NCI-H1694 treated with DMSO at 0.1 percent for 48 hours (cell line): ENCODE measurements around the gene SESN1.

ENCODE experiments used
- DNase-seq: peaks from one replicate; lab custom pipeline; 2025; lab: John Stamatoyannopoulos, UW

The SESN1 gene

DNA sequence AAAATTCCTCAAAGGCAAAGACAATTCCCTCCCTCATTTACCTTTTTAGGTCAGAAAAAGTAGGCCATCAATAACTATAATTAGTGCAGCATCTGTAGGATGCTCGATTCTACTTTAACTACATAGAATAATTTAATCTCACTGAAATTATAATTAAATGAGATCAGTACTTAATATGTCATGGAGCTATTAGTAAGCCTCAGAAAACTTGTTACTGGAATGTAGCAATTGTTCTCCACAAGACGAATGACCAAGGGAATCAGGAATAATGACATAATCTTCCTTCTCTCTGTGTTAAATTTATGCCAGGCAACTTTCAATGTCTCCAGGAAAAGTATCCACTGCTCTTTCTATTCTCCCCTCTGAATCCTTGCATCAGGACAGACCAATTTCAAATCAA lies 34.1 kb downstream of the SESN1 start:
- DNase-seq: no peak

DNA sequence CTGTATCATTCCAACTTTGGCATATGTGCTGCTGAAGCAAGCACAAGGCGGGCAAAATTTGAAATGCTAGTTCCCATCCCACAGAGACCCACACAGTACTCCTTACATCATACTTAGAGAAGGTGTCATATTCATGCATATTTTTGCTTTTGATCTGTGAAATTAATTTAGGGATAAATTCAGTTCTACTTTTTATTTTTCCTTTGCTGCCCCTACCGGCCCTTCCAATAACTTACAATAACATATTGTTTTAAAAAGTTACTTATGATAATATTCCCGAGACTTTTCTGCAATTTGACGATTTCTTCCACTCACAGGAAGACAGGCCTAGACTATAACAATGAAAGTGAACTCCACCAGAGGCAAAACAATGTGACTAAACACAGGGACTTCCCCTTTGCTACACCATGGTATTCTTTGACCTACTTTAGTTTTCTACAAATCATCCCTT lies 35.0 kb downstream of the SESN1 start:
- DNase-seq: no peak

DNA sequence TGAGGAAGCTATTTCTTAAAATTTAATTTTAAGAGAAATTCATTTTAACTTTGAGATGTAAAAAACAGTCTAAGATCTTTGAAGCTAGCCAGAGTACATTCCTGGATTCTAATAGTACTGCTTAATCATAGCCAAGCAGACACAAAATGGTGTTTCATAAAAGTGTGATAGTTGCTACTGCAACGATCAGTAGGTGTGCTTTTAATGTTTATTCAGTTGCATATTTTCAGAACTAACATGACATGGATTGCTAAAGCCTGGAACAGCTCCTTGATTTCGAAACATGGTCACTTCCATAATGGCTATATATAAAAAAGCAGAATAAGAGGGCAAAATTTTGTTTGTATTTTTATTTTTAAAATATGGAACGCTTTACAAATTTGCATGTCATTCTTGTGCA lies 35.5 kb downstream of the SESN1 start:
- no peak for DNase-seq

DNA sequence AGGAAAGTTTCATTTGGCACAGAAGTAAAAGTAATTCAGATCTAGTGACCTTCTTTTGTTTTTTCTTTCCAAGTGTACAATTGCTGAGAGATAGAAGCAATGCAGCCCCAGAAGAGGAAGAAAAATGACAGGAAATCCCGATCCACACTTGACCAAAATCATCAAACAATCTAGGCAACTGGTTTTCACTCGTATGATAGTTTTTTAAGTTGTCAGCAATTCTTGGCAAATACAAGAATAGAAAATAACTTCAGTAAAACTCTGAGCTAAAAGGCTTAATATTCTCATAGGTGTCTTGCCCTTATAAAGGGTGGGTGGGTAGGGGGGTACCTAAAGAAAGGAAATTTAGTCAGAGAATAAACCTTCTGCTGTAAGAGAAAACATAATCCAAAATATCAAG lies 36.0 kb downstream of the SESN1 start:
- DNase-seq: no peak

DNA sequence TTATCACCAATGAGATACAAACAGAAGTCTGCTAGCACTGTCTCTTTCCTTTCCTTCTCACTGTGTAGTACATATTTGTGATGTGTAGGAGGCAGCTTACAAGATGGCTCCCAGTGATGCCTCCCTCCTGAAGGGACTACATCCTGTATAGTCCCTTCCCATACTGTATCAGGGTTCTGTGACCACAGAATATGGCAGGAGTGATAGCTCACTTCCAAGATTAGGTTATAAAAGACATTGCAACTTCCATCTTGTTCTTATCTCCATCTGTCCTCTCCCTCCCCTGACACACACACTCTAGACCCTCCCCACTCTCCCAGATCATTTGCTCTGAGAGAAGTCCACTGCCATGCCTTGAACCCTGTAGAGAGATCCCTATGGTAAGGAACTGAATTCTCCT lies 38.0 kb downstream of the SESN1 start:
- no peak for DNase-seq

DNA sequence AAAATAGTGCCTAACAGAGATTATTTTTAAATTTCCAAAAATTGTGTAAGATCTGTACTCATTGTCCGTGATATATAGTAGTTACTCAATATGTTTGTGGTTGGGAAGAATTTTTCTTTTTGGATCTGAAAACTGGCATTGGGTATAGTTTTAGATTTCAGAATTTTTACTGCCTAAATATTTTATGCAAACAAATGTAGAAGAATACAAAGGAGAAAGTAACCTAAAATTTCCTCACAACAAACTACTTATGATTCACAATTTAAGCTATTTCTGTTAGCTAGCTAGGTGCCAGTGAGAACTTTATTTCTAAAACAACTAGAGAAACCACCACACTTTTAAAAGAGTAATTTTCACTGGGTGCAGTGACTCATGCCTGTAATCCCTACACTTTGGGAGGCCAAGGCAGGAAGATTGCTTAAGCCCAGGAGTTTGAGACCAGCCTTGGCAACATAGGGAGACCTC lies 38.8 kb downstream of the SESN1 start:
- DNase-seq: no peak

DNA sequence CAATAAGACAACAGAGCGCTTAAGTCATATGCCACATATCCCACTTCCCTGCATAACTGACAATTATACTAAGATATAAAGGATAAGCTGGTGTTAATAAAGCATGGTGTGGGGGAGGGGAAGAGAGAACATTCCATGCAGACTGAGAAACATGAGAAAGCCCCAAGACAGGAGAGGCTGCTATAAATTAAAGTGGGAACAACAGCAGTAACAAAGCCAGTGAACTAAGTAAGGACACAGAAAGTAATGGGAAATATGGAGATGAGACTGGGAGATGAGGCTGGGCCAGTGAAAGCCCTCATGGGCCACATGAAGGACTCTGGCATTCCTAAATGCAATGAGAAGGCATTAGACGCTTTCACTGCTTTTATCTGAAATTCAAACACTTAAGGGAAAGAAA lies 41.3 kb downstream of the SESN1 start:
- no peak for DNase-seq

DNA sequence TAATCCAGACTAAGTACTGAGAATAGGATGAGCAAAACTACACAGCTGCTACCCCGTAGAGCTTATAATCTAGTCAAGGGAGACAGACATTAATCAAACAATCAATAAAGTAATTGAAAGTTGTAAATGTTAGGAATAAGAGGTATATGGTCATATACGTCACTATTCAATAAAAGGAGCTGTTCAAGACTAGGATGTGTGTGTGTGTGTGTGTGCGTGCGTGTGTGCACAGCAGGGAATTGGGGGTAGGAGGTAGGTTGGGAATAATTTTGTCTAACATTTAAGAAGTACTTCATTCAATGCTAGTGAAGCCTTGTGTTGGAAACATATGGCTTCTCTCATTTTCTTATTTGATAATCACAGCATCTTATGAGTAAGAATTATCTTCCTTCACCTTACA lies 41.8 kb downstream of the SESN1 start:
- no peak for DNase-seq

DNA sequence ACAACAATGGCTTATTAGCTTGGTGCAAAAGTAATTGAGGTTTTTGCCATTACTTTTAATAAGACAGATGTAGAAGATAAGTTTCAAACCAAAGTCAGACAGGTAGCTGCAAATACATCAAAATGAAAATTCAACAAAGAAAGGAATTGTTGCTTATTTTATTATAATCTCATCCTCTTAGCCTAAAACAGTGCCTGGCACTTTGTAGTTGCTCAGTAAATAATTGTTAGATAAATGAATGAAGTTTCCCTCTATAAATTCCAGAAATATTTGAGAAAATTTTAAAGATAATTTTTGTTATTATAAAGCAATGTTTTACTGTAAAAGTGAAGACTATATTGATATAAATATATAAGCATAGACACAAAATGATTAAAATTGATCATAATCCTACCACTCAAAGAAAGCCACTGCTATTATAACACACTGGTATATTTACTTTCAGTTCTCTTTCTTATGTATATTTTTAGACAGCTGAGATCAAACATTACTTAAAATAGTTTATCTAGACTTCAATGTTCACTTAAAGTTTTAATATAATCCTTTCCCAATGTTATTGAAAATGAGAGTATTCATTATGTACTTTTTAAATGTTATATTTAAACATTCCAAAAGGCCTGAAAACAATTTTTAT lies 42.5 kb downstream of the SESN1 start:
- no peak for DNase-seq

DNA sequence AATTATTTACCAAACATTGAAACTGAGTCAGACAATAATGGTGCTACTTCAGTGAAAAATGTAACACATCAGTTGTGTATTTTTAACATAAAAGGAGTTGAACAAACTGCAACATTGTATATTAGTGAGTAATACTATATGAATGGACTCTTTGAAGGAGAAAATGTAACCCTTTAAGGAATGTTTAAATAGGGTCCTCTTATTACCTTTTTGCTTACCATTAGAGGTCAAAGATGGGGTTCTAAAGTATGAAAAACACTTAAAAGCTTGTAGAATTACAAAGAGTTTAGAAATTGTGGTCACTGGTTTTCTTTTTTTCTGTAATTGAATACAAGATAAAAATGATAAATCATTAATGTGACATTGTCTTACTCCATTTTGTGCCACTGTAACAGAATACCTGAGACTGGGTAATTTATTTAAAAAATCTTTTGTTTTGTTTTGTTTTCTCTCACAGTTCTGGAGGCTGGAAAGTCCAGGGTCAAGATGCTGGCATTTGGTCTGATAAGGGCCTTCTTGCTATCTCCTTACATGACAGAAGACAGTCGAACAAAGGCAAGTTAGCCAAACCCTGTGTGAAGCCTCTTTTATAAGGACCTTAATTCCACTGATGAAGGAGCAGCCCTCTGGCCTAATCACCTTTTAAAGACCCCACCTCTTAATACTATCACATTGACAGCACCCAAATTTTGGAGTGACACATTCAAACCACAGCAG lies 43.2 kb downstream of the SESN1 start:
- no peak for DNase-seq

DNA sequence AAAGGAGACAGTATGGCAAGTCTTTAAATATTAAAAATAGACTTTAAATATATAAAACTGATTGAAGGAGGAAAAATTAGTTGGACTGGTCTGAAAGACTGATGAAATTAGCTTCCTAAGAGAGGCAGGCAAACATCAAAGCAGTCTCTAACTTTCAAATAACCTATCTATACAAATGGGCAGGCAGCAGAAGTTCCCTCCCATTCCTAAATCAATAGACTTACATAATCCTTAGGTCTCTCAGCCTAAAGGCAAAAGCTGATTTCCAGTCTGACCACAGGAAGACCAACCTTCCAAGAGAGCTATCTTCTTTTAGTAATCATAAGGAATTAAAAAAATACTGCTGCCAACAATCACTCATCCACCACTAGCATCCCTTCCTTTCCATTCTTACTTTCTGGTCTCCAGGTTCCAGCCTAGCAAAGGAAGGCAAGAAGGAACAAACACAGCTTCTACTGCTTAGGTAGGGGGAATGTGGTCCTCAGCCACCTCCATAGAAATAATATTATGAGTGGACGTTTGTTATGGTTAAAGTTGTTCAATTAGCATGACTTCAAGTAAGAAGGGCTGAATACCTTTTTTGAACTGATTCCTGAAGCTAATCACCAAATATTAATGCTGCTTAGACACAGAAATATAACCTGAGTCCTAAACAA lies 44.1 kb downstream of the SESN1 start:
- DNase-seq: no peak

DNA sequence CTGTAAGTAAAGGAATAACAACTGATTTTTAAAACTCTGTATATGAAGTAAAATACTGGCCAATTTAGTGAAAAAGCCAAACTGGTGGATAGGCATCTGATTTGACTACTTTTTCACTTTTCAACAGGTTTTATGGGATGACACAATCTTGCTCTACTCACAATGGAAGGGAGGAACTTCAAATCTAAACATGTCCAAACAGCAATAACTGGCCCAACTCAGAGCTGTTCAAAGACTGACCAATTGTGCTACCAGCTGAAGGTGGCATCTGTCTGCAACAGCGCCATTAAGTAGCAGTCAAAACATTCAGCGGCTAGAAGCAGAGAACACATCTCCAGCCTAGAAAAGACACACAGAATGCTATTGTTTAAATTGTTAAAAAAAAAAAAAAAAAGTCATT lies 44.6 kb downstream of the SESN1 start:
- no peak for DNase-seq

DNA sequence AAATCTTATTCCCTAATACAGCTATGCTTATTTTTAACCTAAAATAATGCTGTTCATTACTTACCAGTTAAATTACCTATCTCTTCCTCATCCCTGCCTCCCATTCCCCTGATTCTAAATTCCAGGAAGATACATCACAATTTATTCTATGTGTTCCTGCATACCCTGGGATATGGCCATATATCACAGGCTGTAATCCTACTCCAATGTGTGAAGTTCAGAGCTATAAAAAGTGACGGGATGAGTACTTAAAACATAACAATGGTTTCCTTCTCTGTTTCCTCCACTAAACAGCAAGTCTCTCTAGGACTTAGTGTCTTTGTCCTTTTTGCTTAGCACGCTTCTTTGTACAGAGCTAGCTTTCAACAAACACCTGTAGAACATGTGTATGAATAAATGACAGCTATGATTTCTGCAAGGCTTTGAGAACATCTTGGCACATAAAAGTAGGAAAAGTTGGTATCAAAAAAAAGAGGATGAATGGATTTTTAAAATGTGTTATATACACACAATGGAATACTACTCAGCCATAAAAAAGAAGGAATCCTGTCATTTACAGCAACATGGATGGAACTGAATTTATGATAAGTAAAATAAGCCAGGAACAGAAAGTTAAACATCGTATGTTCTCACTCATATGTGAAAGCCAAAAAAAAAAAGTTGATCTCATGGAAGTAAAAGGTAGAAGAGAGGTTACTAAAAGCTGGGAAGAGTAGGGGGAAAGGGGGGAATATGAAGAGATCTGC lies 45.8 kb downstream of the SESN1 start:
- DNase-seq: no peak

DNA sequence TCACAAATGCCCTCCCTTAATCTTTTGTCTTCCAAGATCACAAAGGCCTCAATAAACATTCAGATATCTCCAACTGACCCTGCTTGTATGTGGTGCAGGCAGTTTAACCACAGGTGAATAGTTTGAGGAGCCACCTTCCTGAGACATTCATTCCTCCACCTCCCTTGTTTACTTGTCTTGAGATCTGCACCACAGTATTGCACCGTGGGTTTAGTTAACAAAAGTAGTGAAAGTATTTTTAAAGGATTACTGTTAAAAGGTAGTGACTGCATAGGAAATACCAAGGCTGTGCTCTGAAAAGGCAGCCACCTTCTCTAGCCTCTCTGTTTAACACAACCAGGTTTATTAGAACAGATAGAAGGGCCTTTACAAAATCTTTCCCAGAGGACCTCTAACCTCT lies 46.5 kb downstream of the SESN1 start:
- DNase-seq: no peak

DNA sequence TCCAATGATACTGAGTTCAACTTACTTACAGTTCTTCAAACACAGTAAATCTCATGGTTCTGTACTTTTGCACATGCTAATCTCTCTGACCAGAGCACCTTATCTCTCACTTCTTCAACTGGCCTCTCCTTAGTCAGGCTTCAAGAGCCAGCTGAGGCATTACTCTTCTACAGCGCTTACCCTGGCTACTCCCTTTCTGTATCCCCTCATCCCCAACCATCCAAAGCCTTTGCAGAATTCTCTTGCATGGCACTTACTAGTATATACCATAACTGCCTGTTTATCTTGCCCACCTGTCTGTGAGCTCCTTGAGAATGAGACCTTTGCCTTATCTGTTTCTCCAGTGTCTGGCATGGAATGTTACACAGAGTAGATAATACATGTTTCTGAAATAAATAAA lies 49.2 kb downstream of the SESN1 start:
- no peak for DNase-seq

DNA sequence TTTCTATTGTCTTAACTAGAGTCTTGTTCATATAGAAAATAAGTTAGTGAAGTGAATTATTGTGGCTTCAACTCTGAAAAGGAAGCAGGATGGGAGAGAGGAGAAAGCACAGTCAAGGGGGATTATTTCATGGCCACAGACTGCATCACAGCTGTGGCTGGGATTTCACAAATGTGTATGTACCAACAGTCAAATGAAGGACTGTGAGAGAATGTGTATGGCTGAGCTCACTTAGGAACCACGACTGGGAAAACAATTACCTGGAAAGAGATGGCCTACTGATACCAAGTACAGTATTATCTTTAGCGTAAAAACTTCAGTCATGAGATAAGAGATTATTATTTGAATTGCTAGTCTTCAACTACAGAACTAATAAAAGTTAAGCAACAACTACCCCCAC lies 54.9 kb downstream of the SESN1 start:
- no peak for DNase-seq

DNA sequence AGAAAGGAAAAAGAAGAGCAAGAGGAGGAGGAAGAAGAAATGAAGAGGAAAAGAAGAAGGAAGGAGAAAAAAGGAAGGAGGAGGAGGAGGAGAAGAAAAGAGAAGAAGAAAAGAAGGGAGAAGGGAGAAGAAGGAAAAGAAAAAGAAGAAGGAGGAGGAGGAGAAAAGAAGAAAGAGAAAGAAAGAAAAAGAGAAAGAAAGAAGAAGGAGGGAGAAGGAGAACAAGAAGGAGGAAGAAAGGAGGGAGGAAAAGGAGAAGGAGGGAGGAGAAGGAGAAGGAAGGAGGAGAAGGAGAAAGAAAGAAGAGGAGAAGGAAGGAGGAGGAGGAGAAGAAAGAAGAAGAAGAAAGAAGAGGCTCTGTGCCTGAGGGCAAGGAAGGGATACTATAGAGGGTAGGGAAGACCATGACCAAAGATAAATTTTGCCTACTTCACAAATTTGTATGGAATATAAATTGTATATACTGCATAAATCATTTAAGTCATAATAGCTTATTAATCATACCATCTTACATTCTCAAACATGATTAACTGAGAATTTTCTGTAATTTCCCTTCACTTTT lies 55.7 kb downstream of the SESN1 start:
- no peak for DNase-seq

DNA sequence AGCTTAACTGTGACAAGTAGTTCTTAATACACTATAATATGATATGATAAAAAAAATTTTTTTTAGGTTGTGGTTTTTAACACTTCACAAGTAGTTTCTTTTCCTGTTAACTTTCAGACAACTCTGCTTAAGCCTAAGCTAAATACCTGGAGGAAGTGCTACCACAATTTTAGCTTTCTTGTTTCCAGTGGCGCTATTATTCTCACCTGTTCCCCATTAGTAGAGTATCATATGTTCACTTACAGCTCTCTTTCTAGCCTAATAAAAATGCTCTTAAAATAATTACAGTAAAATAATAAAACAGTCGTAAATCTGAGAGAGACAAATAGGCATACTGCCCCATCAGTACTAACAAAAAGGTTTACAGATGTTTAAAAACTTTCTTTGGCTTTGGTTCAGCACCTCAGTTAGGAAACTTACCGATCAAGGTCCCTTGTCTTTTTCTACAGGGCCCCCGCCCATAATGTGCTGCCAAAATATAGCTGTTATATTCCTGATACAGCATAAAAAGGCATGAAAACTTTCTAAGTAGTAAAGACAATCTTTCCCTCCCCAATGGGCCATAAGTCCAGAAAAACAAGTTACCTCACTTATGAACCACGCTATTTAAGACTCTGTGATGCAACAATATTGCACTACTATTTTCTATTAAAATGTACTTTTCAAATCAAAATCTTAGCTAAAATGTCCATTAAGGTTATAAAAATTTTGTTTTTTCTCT lies 57.9 kb downstream of the SESN1 start:
- no peak for DNase-seq

DNA sequence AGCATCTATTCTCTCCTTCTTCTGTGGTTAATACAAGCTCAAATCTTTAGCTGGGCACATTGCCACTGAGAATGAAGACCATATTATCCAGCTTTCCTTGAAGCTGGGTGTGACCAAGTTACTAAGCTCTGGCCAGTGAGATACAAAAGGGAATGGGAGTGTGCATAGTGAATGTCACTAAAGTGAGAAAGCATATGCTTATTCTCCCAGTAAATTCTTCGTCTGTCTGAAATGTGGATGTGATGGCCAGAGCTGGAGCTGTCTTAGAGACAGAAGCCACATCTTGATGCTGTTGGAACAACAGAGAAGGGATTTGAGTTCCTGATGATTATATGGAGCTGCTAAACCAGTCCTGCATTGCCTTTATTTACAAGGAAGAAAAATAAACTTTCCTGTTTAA lies 60.1 kb downstream of the SESN1 start:
- no peak for DNase-seq

DNA sequence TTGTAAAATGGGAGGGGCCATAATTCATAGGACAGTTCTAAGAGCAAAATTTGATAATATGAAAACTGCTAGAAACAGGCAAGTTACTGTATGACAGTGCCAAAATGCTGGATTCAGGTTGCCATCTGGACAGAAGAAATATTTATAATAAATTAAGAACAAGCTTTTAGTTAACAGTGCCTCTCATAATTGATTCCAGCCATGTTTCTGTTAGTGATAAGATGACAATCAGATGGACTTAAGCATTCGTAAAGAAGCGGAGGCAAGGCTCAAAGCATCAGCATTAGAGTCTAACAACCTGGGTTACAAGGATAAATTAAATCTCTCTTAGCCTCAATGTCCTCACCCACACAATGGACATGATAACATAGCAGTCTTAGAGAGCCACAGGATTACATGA lies 61.0 kb downstream of the SESN1 start:
- no peak for DNase-seq

DNA sequence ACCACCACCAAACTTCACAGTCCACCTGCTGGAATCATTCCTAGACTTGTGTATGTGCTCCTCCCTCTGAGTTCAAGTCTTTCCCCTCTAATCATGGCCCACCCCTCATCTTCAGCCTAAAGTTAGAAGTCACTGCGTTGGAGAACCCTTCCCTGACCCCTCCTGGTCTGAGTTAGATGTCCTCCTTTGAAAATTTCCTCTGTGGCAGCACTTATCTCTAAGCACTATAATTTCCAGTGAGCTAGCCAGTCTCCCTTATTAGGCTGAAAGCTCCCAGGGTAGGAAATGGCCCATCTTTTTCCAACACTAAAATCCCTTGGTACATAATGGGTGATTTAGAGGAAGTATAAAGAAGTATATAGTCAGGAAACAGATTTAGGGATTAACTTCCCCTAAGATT lies 63.2 kb downstream of the SESN1 start:
- no peak for DNase-seq

DNA sequence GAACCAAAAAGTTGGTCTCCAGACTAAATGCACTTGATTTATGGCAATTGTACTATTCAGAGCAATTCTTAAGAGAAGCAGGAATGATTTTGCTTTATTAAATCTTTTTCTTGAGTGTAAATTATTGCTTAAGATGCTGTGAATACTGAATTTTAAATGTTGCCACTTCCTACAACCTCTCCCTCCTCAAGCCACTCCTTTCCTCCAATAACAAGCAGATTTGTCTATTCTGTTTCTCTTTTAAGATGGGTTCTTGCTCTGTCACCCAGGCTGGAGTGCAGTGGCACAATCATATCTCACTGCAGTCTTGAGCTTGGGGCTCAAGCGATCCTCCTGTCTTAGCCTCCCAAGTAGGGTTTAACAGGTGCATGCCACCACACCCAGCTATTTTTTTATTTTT lies 65.3 kb downstream of the SESN1 start:
- DNase-seq: no peak
